HCT116 (cell line): ENCODE results near the gene NR2C2. TPM values are rescaled to one million over a fixed set of nuclear protein-coding genes. Genes with fewer than 3 reads are reported as not detected.

Source experiments
- ATAC-seq: fragments of 200-7000 bp; cut with Tn5 transposase; 2 replicates; pipeline ENCODE4 v1.9.1; 2020; ENCODE audit warnings: mild to moderate bottlenecking, moderate library complexity
- BruUV-seq: library from RNA; stranded (reverse); fragments of 400-500 nt; replicated peaks from 2 replicates; lab custom pipeline; 2021; lab: Mats Ljungman, UMichigan
- CTCF ChIA-PET: fragments of 300-600 bp; sonication (Branson Sonifier 250); formaldehyde crosslinking; loops from one replicate; lab custom pipeline; 2021; ENCODE audit warnings: antibody characterized with exemption; lab: Charles Lee
- POLR2A ChIA-PET: fragments of 300-600, 350-600 bp; sonication (Branson Sonifier 250); formaldehyde crosslinking; loops from one replicate; lab custom pipeline; 2021; ENCODE audit warnings: antibody characterized with exemption; lab: Charles Lee
- RAD21 ChIA-PET, 2 experiments: fragments of 300-600 bp; sonication (Branson Sonifier 250); formaldehyde crosslinking; loops; one replicate each; lab custom pipeline; 2023; ENCODE audit warnings: low total read pairs in 2 of 2; ENCODE audit not compliant: uncharacterized antibody in 2 of 2, unreplicated experiment in 2 of 2, low non-redundant PET in 1 of 2; lab: Charles Lee
- DNase-seq: peaks from one replicate; pipeline ENCODE4 v3.0.0-alpha.2; 2010; ENCODE audit warnings: low read depth, low spot score
- H2AFZ ChIP-seq: fragments of 200-600 bp; shearing (Covaris generic), sonication (generic); 2 replicates; pipeline ENCODE4 v1.6.1; 2017; ENCODE audit warnings: low read depth, mixed run types, mixed read lengths, antibody characterized with exemption, low read length; ENCODE audit not compliant: poor library complexity, severe bottlenecking
- H3K27ac ChIP-seq: 2 replicates; pipeline ENCODE4 v1.5.1; 2012; ENCODE audit warnings: low read depth, low read length
- H3K27me3 ChIP-seq: fragments of 200-600 bp; sonication (generic); 2 replicates; pipeline ENCODE4 v1.6.1; 2016; ENCODE audit warnings: mixed run types, low read length, mixed read lengths; ENCODE audit not compliant: insufficient read depth
- H3K36me3 ChIP-seq, 2 experiments: fragments of 200-500 bp in 1 of 2; fragments of 200-600 bp in 1 of 2; sonication (Bioruptor generic) in 1 of 2; sonication (generic) in 1 of 2; 2 replicates each; pipeline versions ENCODE4 v1.5.1 to v1.6.1; 2014 to 2016; ENCODE audit warnings: low read length in 2 of 2, inconsistent platforms in 1 of 2, mixed read lengths in 1 of 2, mixed run types in 1 of 2; ENCODE audit not compliant: insufficient read depth in 2 of 2, control insufficient read depth in 1 of 2
- H3K4me1 ChIP-seq, 2 experiments: fragments of 200-600 bp in 1 of 2; sonication (generic) in 1 of 2; 2 replicates each; pipeline versions ENCODE4 v1.5.1 to v1.6.1; 2012 to 2017; ENCODE audit warnings: low read length in 2 of 2, inconsistent platforms in 1 of 2, mild to moderate bottlenecking in 1 of 2, mixed read lengths in 1 of 2, mixed run types in 1 of 2, moderate library complexity in 1 of 2; ENCODE audit not compliant: insufficient read depth in 2 of 2, control insufficient read depth in 1 of 2
- H3K4me2 ChIP-seq: fragments of 200-600 bp; sonication (generic); 2 replicates; pipeline ENCODE4 v1.6.1; 2017; ENCODE audit warnings: mixed run types, low read length, mixed read lengths
- H3K4me3 ChIP-seq, 2 experiments: fragments of 200-600 bp in 1 of 2; sonication (generic) in 1 of 2; replicated peaks in 1 of 2; 2 replicates each; pipeline ENCODE4 v1.5.1; 2011 to 2016; ENCODE audit warnings: low read length in 2 of 2, control low read depth in 1 of 2, low read depth in 1 of 2, mild to moderate bottlenecking in 1 of 2, mixed read lengths in 1 of 2, mixed run types in 1 of 2
- H3K79me2 ChIP-seq: fragments of 200-600 bp; sonication (generic); 2 replicates; pipeline ENCODE4 v1.6.1; 2017; ENCODE audit warnings: mild to moderate bottlenecking, mixed run types, low read length, moderate library complexity, mixed read lengths; ENCODE audit not compliant: insufficient read depth
- H3K9ac ChIP-seq: fragments of 200-600 bp; sonication (generic); 2 replicates; pipeline ENCODE4 v1.6.1; 2016; ENCODE audit warnings: low read length, mixed read lengths
- H3K9me2 ChIP-seq: fragments of 200-600 bp; sonication (generic), shearing (Covaris generic); 2 replicates; pipeline ENCODE4 v1.6.1; 2017; ENCODE audit warnings: mixed run types, mild to moderate bottlenecking, moderate library complexity; ENCODE audit not compliant: insufficient read depth
- H3K9me3 ChIP-seq, 2 experiments: fragments of 200-500 bp in 1 of 2; fragments of 200-600 bp in 1 of 2; sonication (Bioruptor generic) in 1 of 2; sonication (generic) in 1 of 2; 2 replicates each; pipeline ENCODE4 v1.6.1; 2014 to 2017; ENCODE audit warnings: low read length in 2 of 2, mixed read lengths in 2 of 2, inconsistent platforms in 1 of 2, low read depth in 1 of 2, mild to moderate bottlenecking in 1 of 2, mixed run types in 1 of 2, moderate library complexity in 1 of 2; ENCODE audit not compliant: control insufficient read depth in 1 of 2, insufficient read depth in 1 of 2
- H4K20me1 ChIP-seq: fragments of 200-600 bp; sonication (generic), shearing (Covaris generic); 2 replicates; pipeline ENCODE4 v1.6.1; 2017; ENCODE audit warnings: mixed run types, mild to moderate bottlenecking, moderate library complexity; ENCODE audit not compliant: insufficient read depth
- CBX3 ChIP-seq: IDR thresholded peaks from 2 replicates; pipeline ENCODE4 v1.6.1; 2012; ENCODE audit warnings: low read depth
- EGR1 ChIP-seq: IDR thresholded peaks from 2 replicates; pipeline ENCODE4 v1.6.1; 2012; ENCODE audit warnings: low read depth
- EZH2 ChIP-seq: fragments of 200-600 bp; sonication (generic); IDR thresholded peaks from 2 replicates; pipeline ENCODE4 v1.6.1; 2017; ENCODE audit warnings: antibody characterized with exemption, mixed run types
- JUND ChIP-seq: IDR thresholded peaks from 2 replicates; pipeline ENCODE4 v1.6.1; 2012
- POLR2AphosphoS5 ChIP-seq: IDR thresholded peaks from 2 replicates; pipeline ENCODE4 v1.6.1; 2011; ENCODE audit warnings: mild to moderate bottlenecking, low read depth, low read length, moderate library complexity
- SRF ChIP-seq: IDR thresholded peaks from 2 replicates; pipeline ENCODE4 v1.6.1; 2012; ENCODE audit warnings: low read depth
- TCF7L2 ChIP-seq: IDR thresholded peaks from 2 replicates; pipeline ENCODE4 v1.7.0; 2011; ENCODE audit warnings: borderline replicate concordance, inconsistent platforms; ENCODE audit not compliant: insufficient read depth, insufficient read length; ENCODE audit errors: extremely low read depth
- intact Hi-C: fragments of 100-400 bp; cut with micrococcal nuclease; formaldehyde crosslinking; loops from 2 replicates; pipeline ENCODE4 v1.10.0; 2022
- total RNA-seq: library from RNA; stranded (reverse); gene quantifications from one replicate; pipeline ENCODE4 v1.2.1, GENCODE V29; 2021; ENCODE audit not compliant: unreplicated experiment
- TF ChIP-seq, protein P1 (sequence below), 3 experiments: fragments of 200-600 bp in 1 of 3; sonication (generic) in 1 of 3; IDR thresholded peaks in 2 of 3; conservative IDR thresholded peaks in 1 of 3; 2 replicates each; pipeline ENCODE4 v1.5.1; 2012 to 2017; ENCODE audit warnings: low read depth in 2 of 3, low read length in 2 of 3, antibody characterized with exemption in 1 of 3, borderline replicate concordance in 1 of 3, control low read depth in 1 of 3, mild to moderate bottlenecking in 1 of 3, mixed read lengths in 1 of 3, mixed run types in 1 of 3, moderate library complexity in 1 of 3; ENCODE audit not compliant: insufficient read depth in 1 of 3

Gene NR2C2
- total RNA-seq, 1 experiment from 2014 or later = 45.0 TPM

DNA sequence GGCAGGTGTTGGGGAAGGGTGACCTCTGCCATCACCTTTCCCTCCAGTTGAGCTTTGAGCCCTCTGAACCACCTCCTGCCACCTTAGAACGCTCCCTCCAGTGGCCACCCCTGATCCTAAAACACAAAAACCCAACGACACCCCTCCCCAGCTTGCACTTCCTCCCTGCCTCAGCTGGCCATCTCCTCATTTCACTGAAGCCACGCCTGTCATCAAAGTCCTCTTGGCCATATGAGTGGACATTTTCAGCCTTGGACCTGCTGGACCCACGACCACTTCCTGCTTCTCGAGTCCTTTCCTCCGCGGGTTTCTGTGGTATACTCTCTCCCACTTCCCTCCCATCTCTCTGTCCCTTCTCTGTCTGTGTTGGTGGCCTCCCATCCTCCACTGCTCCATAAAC is 48.5 kb upstream of the NR2C2 start:
- H3K27me3 ChIP-seq = peaks cover 7% of the 10 kb centered on the region; the same call in 1 of the 2 replicates
- no peak overlapping the region for H3K9ac ChIP-seq
- CTCF ChIA-PET = no interaction called here
- no peaks in the 10 kb centered on the region for H3K4me1 ChIP-seq
- TF ChIP-seq, protein P1, sequence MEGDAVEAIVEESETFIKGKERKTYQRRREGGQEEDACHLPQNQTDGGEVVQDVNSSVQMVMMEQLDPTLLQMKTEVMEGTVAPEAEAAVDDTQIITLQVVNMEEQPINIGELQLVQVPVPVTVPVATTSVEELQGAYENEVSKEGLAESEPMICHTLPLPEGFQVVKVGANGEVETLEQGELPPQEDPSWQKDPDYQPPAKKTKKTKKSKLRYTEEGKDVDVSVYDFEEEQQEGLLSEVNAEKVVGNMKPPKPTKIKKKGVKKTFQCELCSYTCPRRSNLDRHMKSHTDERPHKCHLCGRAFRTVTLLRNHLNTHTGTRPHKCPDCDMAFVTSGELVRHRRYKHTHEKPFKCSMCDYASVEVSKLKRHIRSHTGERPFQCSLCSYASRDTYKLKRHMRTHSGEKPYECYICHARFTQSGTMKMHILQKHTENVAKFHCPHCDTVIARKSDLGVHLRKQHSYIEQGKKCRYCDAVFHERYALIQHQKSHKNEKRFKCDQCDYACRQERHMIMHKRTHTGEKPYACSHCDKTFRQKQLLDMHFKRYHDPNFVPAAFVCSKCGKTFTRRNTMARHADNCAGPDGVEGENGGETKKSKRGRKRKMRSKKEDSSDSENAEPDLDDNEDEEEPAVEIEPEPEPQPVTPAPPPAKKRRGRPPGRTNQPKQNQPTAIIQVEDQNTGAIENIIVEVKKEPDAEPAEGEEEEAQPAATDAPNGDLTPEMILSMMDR (IDR thresholded peaks at IDR 0.05 in 2 of 3, conservative IDR thresholded peaks at IDR 0.05 in 1 of 3; ENCODE audit: borderline replicate concordance in 1 of 3, insufficient read depth in 1 of 3, low read depth in 2 of 3, low read length in 2 of 3) = no peak
- TF ChIP-seq POLR2AphosphoS5 (no peak), JUND (no peak), SRF (no peak), TCF7L2 (no peak), CBX3 (no peak), EGR1 (no peak)
- H3K9me3 ChIP-seq = peaks cover 0 to 3% of the 10 kb centered on the region in 2 experiments; a peak in 1 of 4 replicates
- no peak overlapping the region for H3K4me2 ChIP-seq
- no peak overlapping the region for H3K4me3 ChIP-seq
- no peaks in the 10 kb centered on the region for H3K36me3 ChIP-seq
- RAD21 ChIA-PET = no interaction called here
- H2AFZ ChIP-seq = no peak overlapping the region
- H3K27ac ChIP-seq = no peak overlapping the region
- no peaks in the 10 kb centered on the region for H3K79me2 ChIP-seq
- intact Hi-C loops = loop anchor here (5.0 kb wide), 1 partner anchor 92 kb away; no protein-coding TSS in a partner anchor
- H3K9me2 ChIP-seq = no peaks in the 10 kb centered on the region
- ATAC-seq (no peak), DNase-seq (no peak)
- H4K20me1 ChIP-seq = no peaks in the 10 kb centered on the region
- POLR2A ChIA-PET = no interaction called here
- BruUV-seq = no TSS peak

DNA sequence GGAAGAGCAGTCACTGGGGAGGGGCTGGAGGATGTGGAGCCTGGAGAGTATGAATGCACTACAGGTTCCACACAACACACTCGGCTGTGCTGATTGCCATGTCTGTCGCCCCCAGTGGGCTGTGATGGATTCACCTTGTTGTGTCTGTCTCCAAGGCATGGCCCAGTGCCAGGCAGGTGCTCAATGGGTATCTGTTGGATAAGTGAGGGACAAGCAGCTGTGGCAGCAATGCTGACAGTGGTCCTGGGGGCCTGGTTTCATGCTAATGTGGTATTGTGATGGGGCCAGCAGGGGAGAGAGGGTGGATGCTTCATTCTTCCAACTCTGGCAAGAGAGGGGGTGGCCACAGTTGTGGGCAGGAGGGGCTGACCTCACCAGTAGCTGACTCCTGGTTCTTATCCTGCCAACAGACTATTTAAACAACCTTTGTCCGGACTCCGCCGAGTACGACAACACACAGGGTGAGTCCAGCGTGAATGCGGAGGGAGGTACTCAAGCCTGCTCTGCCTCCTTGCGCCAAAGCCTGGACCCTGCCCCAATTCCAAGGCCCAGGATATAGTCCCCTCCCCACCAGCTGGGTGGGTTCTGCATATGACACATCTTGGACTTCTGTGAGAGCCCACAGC is 47.3 kb upstream of the NR2C2 start:
- no peak for DNase-seq
- Histone ChIP-seq H3K79me2 (no peaks in the 10 kb centered on the region), H2AFZ (no peak overlapping the region), H3K9me2 (no peaks in the 10 kb centered on the region), H3K4me2 (no peak overlapping the region), H3K4me3 (no peak overlapping the region), H3K36me3 (no peaks in the 10 kb centered on the region)
- POLR2A ChIA-PET = no interaction called here
- RAD21 ChIA-PET = no interaction called here
- no TSS peak for BruUV-seq
- no peak for TF ChIP-seq EGR1
- TF ChIP-seq EZH2 = no peak
- TF ChIP-seq, protein P1 (IDR thresholded peaks at IDR 0.05 in 2 of 3, conservative IDR thresholded peaks at IDR 0.05 in 1 of 3; ENCODE audit: borderline replicate concordance in 1 of 3, insufficient read depth in 1 of 3, low read depth in 2 of 3, low read length in 2 of 3) = 0 out of 6 replicates have a peak, but pooled peaks of 1 of the 3 experiments have one; percentile 6
- TF ChIP-seq, all 23 proteins: peak for 1
- Histone ChIP-seq H3K27me3 (peaks cover 7% of the 10 kb centered on the region; the same call in 1 of the 2 replicates), H3K9ac (no peak overlapping the region), H3K9me3 (peaks cover 3 to 7% of the 10 kb centered on the region in 2 experiments; a peak in 1 of 4 replicates), H3K27ac (no peak overlapping the region), H4K20me1 (no peaks in the 10 kb centered on the region), H3K4me1 (no peaks in the 10 kb centered on the region)
- CTCF ChIA-PET = no interaction called here
- ATAC-seq = peak; percentile 35; the same call in 1 of the 2 replicates
- intact Hi-C loops = loop anchor here (5.0 kb wide), 1 partner anchor 93 kb away; no protein-coding TSS in a partner anchor
